Activated gamma-delta T cell (primary cell): ENCODE data around the gene SLC39A5.
"Not testable (repeated sequence)": the region's sequence is repeated elsewhere in the genome, so short reads cannot be mapped to it uniquely, and the experiment has no call there.

Experiments used
- DNase-seq: peaks from one replicate; lab custom pipeline; 2025; lab: John Stamatoyannopoulos, UW

Gene SLC39A5

DNA sequence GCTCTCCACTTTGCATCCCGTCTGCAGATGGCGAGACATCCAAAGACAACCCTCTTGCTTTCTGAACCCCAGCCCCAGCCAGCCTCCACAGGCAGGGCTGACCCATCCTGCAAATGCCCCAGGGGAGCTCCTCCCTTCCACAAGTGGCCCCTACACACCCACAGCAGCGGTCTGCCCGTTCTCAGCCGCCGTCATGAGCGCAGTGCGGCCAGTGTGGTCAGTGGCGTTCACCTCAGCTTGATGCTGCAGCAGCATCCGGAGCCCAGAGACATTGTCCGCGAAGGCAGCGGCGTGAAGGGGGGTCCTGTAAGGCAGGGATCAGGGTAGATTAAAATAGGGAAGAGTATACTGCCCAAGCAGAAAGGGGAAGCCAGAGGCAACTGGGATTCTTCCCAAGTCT lies 14.6 kb downstream of the SLC39A5 start:
- no peak for DNase-seq

DNA sequence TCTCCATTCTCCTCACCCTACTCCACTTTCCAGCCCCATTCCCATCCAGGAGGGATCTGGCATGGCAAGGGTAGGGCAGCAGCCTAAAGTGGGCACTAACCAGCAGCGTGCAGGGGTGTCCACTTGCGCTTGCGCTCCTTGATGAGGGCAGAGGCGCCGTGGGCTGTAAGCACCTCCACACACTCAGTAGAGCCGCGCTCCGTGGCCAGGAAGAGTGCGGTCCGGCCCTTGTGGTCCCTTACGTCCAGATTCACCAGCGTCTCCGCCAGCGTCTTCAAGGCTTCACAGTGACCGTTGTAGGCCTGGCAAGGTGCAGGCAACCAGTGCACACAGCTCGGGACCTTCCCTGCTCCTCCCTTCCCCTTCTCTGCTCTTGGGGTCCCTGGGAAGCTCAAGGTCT lies 18.1 kb downstream of the SLC39A5 start:
- DNase-seq: no peak

DNA sequence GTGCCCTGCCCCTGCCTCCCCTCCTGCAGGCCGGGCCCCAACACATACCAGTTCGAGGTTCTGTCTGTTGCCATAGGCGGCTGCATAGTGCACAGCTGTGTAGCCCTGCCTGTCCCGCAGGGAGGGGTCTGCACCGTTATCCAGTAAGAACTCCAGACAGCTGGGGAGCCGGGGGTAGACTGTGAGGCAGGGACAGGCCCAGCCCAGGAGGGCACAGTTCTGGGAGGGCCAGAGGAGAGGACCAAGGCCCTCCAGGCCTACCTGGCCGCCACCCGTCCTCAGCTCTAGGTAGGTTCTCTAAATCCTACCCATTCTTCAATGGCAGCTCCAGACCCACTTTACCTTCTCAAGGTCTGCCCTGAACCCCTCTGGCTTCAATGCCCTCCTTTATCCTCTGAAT lies 18.9 kb downstream of the SLC39A5 start:
- DNase-seq: no peak

DNA sequence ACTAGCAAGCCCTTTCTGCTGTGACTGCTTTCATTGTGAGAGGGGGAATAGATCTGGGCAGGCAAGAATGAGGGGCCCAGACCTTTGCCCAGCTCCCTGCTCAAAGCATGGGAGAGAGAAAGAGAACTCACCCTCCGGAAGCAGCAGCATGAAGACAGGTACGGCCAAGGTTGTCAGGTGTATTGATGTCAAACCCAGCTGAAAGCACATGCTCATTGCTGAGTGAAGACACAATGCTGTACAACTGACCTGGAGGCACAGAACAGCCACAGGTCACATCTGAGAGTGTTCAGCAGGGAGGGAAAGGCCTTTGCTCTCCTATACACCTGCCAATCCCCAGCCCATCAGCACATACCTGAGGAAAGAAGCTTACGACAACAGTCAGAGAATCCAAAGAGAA lies 22.8 kb downstream of the SLC39A5 start:
- no peak for DNase-seq

DNA sequence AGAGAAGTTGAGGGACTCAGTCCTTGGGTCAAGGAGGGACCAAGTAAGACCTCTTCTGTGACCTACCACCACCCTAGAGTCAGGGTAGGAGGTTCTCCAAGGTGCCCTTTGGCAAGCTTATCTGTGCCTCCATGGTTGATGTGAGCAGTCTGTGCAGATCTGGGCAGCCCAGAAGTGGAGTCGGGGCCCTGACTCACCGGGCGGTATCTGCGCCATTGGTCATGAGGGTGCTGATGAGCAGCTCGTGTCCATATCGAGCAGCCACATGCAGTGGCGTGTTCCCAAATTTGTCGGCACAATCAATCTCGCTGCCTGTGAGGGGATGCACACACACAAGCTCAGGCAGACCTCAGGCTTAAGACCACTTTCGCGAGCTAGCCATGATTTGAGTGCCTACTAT lies 23.2 kb downstream of the SLC39A5 start:
- no peak for DNase-seq

DNA sequence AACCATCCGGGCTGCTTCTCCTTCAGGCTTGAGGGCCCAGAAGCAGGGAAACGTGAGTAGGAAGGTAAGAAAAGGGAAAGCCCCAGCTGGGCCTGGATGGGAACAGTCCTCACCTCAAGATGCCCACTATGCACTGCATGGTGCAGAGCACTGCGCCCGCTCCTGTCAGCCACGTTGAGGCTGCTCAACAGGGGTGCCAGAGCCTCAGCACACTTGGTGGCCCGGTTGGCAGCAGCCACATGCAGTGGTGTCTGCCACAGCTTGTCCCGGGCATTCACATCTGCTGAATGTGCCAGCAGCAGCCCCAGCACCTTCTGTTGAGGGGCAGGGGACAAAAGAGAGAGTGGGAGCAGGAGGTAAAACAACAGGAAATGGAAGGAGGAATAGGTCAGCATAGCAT lies 25.8 kb downstream of the SLC39A5 start:
- DNase-seq: no peak

DNA sequence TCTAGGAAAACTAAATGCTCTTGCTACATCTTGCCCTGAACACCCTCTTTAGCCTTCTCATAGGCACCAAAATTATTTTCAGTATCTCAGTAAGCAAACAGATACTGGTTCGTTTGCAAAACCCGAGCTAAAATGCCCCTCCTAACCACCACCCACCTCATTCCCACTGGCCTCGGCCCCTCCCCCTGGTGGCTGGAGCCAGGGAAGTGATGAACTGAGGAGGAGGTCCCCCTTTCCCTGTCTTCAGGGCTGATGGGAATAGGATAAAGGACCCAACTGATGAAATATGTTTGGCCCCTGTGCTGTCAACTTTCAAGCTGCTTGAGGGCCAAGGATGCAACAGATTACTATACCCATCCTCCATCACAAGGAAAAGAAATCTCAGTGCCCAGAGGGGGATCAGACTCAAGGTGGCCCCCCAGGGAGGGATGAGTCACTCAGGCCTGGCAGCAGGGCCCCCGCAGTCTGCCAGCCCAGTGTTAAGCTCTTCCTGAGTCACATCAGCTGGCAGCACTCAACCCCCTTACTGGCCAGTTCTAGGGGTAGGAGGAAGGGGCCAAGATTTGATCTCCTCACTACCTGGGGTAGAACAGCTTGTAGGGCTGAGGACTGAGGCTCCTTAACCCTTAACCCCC lies 26.6 kb downstream of the SLC39A5 start:
- no peak for DNase-seq

DNA sequence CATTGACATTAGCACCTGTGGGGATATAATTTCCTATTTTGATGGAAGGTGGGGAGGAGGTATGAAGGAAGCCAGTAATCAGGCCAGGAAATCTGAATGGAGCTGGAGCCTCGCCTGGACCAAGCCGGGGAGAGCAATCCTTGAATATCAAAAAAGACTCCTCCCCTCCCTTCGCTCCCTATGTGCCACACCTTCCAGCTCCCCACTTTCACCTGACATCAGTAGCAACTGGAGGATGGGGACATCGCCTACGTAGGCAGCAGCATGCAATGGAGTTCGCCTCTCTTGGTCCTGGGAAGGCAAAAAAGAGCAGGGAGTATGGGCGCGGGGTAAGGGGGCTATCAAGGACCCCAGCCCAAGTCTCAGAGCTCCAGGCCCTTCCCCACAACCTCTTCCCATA lies 27.2 kb downstream of the SLC39A5 start:
- no peak for DNase-seq

DNA sequence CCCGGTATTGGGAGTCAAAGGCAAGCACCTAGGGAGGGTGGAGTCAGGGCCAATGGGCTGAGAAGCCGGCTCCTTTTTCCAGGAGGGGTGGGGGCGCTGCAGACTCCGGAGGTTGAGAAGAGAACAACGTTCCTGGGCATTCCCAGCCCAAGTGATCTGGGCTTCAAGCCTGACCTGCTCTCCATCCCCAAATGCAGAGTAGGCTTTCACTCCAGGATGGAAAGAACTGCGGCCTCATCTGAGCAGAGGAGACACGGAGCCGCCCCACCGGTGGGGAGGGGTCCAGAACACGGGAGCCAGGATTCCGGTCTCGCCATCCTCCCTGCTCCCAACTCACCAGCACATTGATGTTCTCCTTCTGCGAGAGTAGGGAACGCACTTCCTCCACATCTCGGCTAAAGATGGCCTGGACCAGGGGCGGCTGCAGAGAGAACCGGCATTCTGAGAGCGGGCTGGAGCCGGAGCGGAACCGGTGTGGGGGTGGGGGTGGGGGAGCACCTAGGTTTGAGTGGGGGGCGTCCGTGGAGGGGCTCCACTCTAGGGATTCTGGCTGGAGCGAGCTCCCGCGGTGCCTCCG lies 27.7 kb downstream of the SLC39A5 start:
- DNase-seq: no peak

DNA sequence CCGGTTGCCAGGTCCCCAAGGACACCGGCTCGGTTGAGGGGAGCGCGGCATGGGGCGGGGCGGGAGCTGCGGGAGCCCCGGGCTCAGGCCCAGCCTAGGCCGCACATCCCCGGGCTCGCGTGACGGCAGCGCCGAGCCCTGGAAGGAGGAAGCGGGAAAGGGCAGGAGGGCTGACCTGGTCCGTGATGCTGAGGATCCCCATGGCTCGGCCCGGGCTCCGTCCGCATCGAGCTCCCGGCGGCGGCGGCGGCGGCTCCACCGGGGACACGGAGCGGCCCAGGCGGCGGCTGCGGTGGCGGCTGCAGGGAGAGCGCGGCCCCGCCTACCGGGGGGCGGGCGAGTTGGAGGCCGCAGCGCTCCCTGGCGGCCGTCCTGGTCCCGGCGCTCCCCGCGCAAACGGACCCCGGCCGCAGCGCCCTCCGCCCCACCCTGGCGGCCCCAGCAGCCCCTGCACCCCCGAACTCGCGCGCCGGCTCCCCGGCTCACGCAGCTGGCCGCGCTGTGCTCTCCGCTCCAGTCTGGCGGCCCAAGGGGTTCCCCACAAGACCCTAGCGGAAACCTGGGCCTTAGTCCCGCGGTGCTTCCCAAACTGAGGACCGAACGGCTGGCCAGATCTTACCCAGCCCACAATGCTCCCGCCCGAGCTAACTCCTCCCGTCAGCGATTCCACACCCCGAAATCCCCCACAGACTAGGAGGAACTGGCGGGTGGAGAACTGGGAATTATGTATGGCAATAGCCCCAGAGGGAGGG lies 28.4 kb downstream of the SLC39A5 start, which contains the start of gene ANKRD52:
TSS of gene ANKRD52 (minus strand) at position 317 of the 752 bp plus-strand sequence. CDS start at position 202, 115 bp downstream.
- peak; percentile 72 for DNase-seq

DNA sequence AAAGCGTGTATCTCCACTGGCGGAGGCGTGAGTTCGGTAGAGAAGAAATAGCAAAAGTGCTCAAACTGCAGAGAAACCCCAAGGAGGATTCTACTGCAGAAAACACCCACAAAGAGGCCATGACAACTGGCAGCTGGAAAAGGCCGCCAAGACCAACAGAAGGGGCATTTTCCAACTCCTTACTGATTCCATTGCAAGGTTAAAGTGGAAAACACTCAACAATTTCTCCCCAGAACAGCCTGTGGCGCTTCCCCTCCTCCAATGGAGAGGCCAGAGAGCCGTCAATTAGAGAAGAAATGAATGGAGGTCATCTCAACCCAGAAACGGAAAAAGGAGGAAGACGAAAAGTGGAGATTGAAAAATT lies 29.0 kb downstream of the SLC39A5 start:
- DNase-seq: no peak

DNA sequence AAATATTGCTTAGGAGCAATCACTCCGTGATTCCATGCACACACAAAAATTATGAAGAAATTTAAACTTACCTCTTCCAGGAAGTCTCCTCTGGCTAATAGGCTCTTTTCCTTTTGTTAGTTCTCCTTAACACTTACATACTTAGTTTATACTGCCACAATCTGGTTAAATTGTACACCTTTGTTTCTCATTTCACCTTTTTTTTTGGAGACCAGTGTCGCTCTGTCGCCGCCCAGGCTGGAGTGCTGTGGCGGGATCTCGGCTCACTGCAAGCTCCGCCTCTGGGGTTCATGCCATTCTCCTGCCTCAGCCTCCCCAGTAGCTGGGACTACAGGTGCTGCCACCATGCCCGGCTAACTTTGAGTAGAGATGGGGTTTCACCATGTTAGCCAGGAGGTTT lies 30.5 kb downstream of the SLC39A5 start:
- DNase-seq: no peak

DNA sequence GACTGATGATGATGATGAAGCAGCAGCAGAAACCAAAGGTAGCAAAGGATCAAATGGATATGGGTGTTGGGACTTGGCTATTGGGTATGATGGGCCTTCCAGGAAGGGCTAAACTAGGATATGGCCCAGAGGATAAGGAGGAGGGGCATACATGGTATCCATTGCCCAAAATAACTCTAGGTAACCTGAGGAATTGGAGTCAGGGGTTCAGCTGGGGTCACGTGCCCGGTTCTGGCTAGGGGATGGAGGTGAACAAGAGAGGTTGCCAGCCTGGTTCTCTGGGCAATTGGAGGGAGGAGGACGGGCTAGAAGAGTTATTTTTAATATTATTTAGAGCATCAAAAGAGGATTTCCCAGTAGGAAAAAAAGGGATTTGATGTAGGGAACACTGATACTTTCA lies 31.1 kb downstream of the SLC39A5 start:
- DNase-seq: no peak

DNA sequence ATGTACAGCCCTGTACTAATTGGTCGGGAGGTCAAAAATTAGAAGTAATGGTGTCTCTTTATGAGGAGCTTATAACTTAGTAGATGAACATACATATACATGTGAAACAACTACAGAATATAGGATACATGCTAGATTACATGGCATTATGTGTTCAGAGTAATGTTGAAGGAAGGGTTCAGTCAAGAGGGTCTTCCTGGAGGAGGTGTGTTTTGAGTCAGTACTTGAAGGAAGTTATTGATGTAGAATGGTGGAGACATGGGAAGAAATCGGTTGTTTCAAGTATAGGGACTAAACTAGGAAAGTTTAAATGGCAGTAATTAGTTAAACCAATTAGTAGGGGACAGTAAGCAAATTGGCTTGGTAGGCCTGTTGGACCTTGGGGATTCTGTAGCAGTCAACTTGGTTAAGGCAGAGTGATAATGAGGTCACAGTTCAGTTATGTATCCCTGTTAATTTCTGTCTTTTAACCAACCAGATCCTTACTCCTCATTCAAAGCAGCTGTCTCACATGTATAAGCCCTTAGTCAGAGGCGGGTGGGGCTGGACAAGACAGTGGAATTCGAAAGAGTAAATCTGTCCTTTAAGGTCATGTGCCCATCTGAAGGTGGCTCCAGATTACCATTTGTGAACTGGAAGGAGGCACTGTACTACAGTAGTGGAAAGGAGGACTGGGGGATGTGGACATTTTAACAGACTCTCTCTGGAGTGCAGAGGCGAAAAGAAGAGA lies 31.8 kb downstream of the SLC39A5 start:
- DNase-seq: no peak

DNA sequence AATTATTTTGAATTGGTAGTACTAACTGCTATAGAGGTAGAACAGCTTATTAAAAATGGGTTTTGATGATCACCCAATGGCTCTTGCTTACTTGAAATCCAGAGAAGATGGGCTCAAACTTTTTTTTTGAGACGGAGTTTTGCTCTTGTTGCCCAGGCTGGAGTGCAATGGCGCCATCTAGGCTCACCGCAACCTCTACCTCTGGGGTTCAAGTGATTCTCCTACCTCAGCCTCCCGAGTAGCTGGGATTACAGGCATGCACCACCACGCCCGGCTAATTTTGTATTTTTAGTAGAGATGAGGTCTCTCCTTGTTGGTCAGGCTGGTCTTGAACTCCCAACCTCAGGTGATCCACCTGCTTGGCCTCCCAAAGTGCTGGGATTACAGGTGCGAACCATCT lies 33.1 kb downstream of the SLC39A5 start:
- DNase-seq: not testable (repeated sequence)

DNA sequence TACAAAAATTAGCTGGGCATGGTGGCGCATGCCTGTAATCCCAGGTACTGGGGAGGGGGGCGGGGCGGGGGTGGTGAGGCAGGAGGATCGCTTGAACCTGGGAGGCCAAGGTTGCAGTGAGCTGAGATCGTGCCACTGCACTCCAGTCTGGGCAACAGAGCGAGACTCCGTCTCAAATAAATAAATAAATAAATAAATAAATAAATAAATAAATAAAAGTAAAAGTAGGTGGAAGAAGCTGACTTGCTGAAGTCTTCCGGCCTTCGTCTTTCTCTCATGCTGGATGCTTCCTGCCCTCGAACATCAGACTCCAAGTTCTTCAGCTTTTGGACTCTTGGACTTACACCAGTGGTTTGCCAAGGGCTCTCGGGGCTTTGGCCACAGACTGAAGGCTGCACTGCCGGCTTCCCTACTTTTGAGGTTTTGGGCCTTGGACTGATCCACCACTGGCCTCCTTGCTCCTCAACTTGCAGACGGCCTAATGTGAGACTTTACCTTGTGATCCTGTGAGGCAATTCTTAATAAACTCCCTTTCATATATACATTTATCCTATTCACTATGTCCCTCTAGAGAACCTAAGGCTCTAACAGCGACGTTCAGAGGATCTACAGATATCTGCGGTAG lies 36.3 kb downstream of the SLC39A5 start:
- not testable (repeated sequence) for DNase-seq

DNA sequence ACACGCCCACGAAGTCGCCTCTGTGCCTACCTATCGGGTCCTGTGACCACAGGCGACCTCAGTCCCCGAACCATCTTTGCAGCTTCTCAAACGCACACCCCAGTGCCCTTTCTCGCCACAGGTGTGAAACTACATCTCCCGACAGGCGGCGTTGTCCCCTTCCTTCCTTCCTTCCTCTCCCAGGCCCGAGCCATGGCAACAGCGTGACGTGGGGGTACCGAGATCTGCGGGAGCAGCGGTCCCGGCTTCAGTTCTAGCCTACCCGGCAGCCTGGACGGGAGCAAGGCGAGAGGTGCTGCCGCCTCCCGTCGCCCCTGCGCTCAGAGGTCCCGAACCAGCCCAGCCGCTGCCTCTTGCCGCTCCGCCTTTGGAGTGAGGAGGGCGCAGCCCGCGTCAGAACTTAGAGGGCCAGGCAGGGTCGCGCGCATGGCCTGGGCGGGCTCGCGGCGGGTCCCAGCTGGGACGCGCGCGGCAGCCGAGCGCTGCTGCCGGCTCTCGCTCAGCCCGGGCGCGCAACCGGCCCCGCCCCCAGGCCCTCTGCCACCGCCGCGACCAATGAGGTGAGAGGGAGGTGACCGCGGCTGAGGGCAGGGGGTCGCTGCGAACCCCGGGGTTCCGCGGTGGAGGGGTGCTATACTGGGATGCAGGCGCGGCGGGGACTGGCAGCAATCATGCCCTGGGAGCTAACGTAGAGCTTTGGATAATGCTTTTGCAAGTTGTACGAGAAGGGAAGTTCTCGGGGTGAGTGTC lies 37.0 kb downstream of the SLC39A5 start, which contains the start of gene COQ10A:
TSS of gene COQ10A (plus strand) at position 250 of the 750 bp plus-strand sequence. CDS start at position 427, 177 bp downstream.
- peak; percentile 78 for DNase-seq

DNA sequence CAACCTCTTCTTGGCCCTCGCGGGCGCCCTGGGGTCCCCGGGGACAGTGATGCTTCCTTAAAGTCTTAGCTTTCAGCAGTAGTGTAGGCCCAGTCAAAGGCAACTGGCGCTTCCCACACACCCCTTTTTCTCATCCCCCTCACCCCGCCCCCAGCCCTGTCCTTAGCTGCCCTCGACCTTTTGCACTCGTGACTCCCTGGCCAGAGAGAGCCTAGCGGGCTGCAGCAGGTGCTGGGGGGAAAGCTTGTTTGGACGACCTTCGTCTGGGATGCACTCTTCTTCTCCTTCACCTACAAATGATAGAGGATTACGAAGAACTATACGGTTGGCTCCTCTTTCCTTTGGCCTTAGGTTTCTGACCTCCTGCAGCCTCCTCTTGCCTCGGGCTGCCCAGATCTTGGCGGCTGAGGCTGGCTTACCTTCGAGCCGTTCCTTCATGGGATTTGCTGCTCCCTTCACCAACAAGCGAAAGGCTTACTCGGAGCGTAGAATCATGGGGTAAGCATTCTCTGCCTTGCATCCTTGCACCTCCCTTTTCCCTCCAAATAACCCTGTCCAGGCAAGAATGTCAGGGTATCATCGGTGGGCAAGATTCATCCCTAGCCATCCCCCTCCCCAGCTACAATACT lies 37.7 kb downstream of the SLC39A5 start:
- no peak for DNase-seq

DNA sequence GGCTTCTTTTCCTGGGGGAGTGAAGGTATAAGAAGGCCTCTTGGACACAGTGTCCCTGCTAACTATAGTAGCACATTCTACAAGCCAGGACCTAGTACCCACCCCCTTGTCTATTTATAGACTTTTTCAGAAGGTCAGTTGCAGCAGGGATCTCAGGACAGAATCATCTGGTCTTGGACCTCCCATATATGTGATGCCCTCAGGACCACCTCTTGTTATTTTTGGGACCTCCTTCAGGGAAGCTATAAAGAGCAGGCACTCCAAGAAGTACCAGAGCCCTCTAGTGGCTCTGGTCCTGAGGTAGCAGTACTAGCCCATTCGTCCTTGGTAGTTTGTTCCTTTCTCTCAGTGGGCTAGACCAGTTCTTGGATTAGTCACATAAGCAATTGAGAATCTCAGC lies 41.2 kb downstream of the SLC39A5 start:
- DNase-seq: no peak

DNA sequence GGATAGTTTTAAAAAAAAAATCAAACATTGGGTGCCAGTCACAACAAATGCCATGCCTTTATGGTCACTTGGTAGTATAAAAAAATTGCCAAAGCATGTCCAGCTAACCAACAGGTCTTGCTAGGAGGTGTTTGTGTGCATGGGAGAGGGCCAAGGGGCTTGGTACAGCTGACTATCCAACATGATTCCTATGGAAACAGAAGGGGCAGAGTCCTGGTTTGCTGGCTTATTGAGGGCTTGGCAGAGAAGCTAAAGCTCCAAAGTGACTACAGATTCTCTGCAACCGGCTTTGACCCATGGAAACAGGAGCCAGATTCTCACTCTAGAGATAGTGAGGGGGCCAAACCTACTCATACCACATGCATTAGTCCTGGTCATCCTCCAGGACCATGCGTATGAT lies 42.6 kb downstream of the SLC39A5 start:
- DNase-seq: not testable (repeated sequence)

DNA sequence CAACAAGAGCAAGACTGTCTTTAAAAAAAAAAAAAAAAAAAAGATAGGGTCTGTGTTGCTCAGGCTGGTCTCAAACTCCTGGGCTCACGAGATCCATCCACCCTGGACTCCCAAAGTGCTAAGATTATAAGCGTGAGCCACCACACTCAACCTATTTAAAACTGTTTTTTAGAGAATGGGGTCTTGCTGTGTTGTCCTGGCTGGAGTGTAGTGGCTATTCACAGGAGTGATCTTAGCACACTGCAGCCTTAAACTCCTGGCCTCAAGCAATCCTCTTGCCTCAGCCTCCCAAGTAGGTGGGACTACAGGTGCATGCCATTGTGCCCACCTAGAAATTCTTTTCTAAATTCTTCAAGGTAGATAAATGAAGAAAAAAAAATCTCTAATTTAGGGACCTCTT lies 44.4 kb downstream of the SLC39A5 start:
- no peak for DNase-seq
